Thyroid gland (tissue), 4 donors: Measurements from ENCODE around the gene SLC25A20. TPM values are rescaled to one million over a fixed set of nuclear protein-coding genes. Genes with fewer than 3 reads are reported as not detected.

Source experiments
- DNase-seq, 2 donors: peaks; one replicate each; pipeline ENCODE4 v3.0.0-alpha.2; 2019
- H3K27ac ChIP-seq, 3 donors: fragments of 200-600 bp; sonication (generic); 1 replicate in 2 of 3; 2 replicates in 1 of 3; pipeline ENCODE4 v1.5.1; 2016 to 2019; ENCODE audit warnings: mild to moderate bottlenecking in 1 of 3, moderate library complexity in 1 of 3
- H3K27me3 ChIP-seq: fragments of 200-600 bp; sonication (generic); one replicate; pipeline ENCODE4 v1.5.1; 2019
- H3K36me3 ChIP-seq, 2 donors: fragments of 200-600 bp; sonication (generic); one replicate each; pipeline ENCODE4 v1.5.1; 2016 to 2019
- H3K4me1 ChIP-seq, 2 donors: fragments of 200-600 bp; sonication (generic); one replicate each; pipeline ENCODE4 v1.5.1; 2017 to 2019
- H3K4me3 ChIP-seq, 3 donors: fragments of 200-600 bp; sonication (generic); replicated peaks in 1 of 3; 1 replicate in 2 of 3; 2 replicates in 1 of 3; pipeline ENCODE4 v1.5.1; 2016; ENCODE audit warnings: mild to moderate bottlenecking in 1 of 3
- H3K9me3 ChIP-seq: fragments of 200-600 bp; sonication (generic); one replicate; pipeline ENCODE4 v1.5.1; 2017
- CTCF ChIP-seq, 6 experiments: fragments of 200-600 bp in 3 of 6; fragments of 450-650 bp in 3 of 6; sonication (generic) in 3 of 6; IDR thresholded peaks; one replicate each; pipeline ENCODE4 v1.5.1; 2016 to 2019; ENCODE audit warnings: antibody characterized with exemption in 6 of 6, mild to moderate bottlenecking in 2 of 6, inconsistent platforms in 1 of 6, moderate library complexity in 1 of 6
- POLR2A ChIP-seq, 2 donors: fragments of 450-650 bp; IDR thresholded peaks; one replicate each; pipeline ENCODE4 v1.6.1; 2017; ENCODE audit warnings: antibody characterized with exemption in 2 of 2, mild to moderate bottlenecking in 2 of 2, moderate library complexity in 1 of 2
- WGBS, 2 donors: methylation state at CpG; one replicate each; pipeline ENCODE4 v1.1.5; 2017; 5-methylcytosine and 5-hydroxymethylcytosine counted together
- intact Hi-C: fragments of 100-400 bp; cut with DNase I; formaldehyde crosslinking; loops from one replicate; pipeline ENCODE4 v1.15.1; 2023
- total RNA-seq, 4 donors: library from RNA; depleted of rRNA; stranded (reverse); fragments of >200 nt; gene quantifications; one replicate each; pipeline ENCODE4 v1.2.3, GENCODE V29; 2016

The SLC25A20 gene
- total RNA-seq, 4 donors from 2014 or later = 17.6 to 48.0 (median 33.7) TPM

- no peak for DNase-seq
- no peak overlapping the region for H3K4me3 ChIP-seq
- H3K36me3 ChIP-seq = peaks cover 0 to 10% of the 10 kb centered on the region in 2 donors
- intact Hi-C loops = no loop called here
- no peak overlapping the region for H3K27ac ChIP-seq
- TF ChIP-seq POLR2A (IDR thresholded peaks at IDR 0.05) (no peak), CTCF (IDR thresholded peaks at IDR 0.05) (no peak)
- H3K9me3 ChIP-seq = no peaks in the 10 kb centered on the region
- WGBS, 2 donors = 95 to 98% methylated on average over 3 of the region's 3 CpGs
- no peaks in the 10 kb centered on the region for H3K27me3 ChIP-seq
- no peaks in the 10 kb centered on the region for H3K4me1 ChIP-seq
These were observed 35.6 kb downstream of the SLC25A20 start for GRCh38 chr3:48863122-48863521.

- Histone ChIP-seq H3K9me3 (no peaks in the 10 kb centered on the region), H3K27ac (no peak overlapping the region), H3K4me3 (no peak overlapping the region), H3K4me1 (no peaks in the 10 kb centered on the region), H3K36me3 (peaks cover 4 to 12% of the 10 kb centered on the region in 2 donors), H3K27me3 (no peaks in the 10 kb centered on the region)
- intact Hi-C loops = no loop called here
- TF ChIP-seq CTCF (IDR thresholded peaks at IDR 0.05) (no peak), POLR2A (IDR thresholded peaks at IDR 0.05) (no peak)
- 93 to 96% methylated on average over 2 of the region's 2 CpGs for WGBS, 2 donors
- no peak for DNase-seq
These were observed 39.5 kb downstream of the SLC25A20 start for GRCh38 chr3:48859206-48859605.

- no peak for DNase-seq
- Histone ChIP-seq H3K9me3 (no peaks in the 10 kb centered on the region), H3K4me1 (no peaks in the 10 kb centered on the region), H3K27ac (no peak overlapping the region), H3K36me3 (peaks cover 4 to 12% of the 10 kb centered on the region in 2 donors), H3K4me3 (no peak overlapping the region), H3K27me3 (no peaks in the 10 kb centered on the region)
- WGBS, 2 donors = 91% methylated on average over 2 of the region's 2 CpGs
- no peak for TF ChIP-seq POLR2A (IDR thresholded peaks at IDR 0.05)
- no peak for TF ChIP-seq CTCF (IDR thresholded peaks at IDR 0.05)
- intact Hi-C loops = no loop called here
These were observed 40.0 kb downstream of the SLC25A20 start for GRCh38 chr3:48858709-48859108.

GRCh38 chr3:48857641-48858040 is 41.0 kb downstream of the SLC25A20 start:
- DNase-seq = no peak
- H3K36me3 ChIP-seq = peaks cover 4 to 12% of the 10 kb centered on the region in 2 donors
- H3K9me3 ChIP-seq = no peaks in the 10 kb centered on the region
- H3K4me1 ChIP-seq = no peaks in the 10 kb centered on the region
- H3K27ac ChIP-seq = no peak overlapping the region
- intact Hi-C loops = no loop called here
- 63 to 75% methylated on average over 2 of the region's 2 CpGs for WGBS, 2 donors
- no peak overlapping the region for H3K4me3 ChIP-seq
- TF ChIP-seq CTCF (IDR thresholded peaks at IDR 0.05) = no peak
- no peak for TF ChIP-seq POLR2A (IDR thresholded peaks at IDR 0.05)
- no peaks in the 10 kb centered on the region for H3K27me3 ChIP-seq

- DNase-seq = no peak
- Histone ChIP-seq H3K4me3 (no peak overlapping the region), H3K27ac (no peak overlapping the region), H3K27me3 (no peaks in the 10 kb centered on the region), H3K4me1 (no peaks in the 10 kb centered on the region), H3K36me3 (peaks cover 4 to 7% of the 10 kb centered on the region in 2 donors), H3K9me3 (no peaks in the 10 kb centered on the region)
- intact Hi-C loops = no loop called here
- WGBS, 2 donors = 58 to 78% methylated on average over 3 to 4 of the region's 4 CpGs
- TF ChIP-seq POLR2A (IDR thresholded peaks at IDR 0.05) (no peak), CTCF (IDR thresholded peaks at IDR 0.05) (no peak)
These were observed 42.2 kb downstream of the SLC25A20 start for GRCh38 chr3:48856469-48856868.
